HL-60 (cell line): ENCODE data around the gene FOXP1.

Source experiments
- DNase-seq, 2 experiments: peaks; one replicate each; pipeline ENCODE4 v3.0.0-alpha.2; 2010 to 2020; ENCODE audit warnings: low read depth in 1 of 2, low spot score in 1 of 2
- H3K27ac ChIP-seq: fragments of 250-450 bp; sonication (Bioruptor Pico); replicated peaks from 2 replicates; pipeline ENCODE4 v1.5.1; 2020; ENCODE audit warnings: mild to moderate bottlenecking, moderate library complexity
- H3K27me3 ChIP-seq: fragments of 250-450 bp; sonication (Bioruptor Pico); 2 replicates; pipeline ENCODE4 v1.5.1; 2021; ENCODE audit warnings: mild to moderate bottlenecking, moderate library complexity; ENCODE audit not compliant: insufficient read depth, poor library complexity, severe bottlenecking
- H3K4me3 ChIP-seq: replicated peaks from 2 replicates; pipeline ENCODE4 v1.5.1; 2011; ENCODE audit warnings: mild to moderate bottlenecking, control low read depth, low read length; ENCODE audit not compliant: insufficient read depth
- GABPA ChIP-seq: IDR thresholded peaks from 2 replicates; pipeline ENCODE4 v1.6.1; 2012; ENCODE audit warnings: low read depth
- POLR2AphosphoS5 ChIP-seq: IDR thresholded peaks from 2 replicates; pipeline ENCODE4 v1.6.1; 2012; ENCODE audit warnings: low read depth
- SPI1 ChIP-seq: IDR thresholded peaks from 2 replicates; pipeline ENCODE4 v1.6.1; 2012; ENCODE audit warnings: low read depth, mild to moderate bottlenecking, borderline replicate concordance
- TF ChIP-seq, protein P1 (sequence below): IDR thresholded peaks from one replicate; pipeline ENCODE4 v1.5.1; 2011; ENCODE audit warnings: low read length, control low read depth, inconsistent platforms; ENCODE audit not compliant: insufficient read depth
- TF ChIP-seq, protein P2 (sequence below): IDR thresholded peaks from 2 replicates; pipeline ENCODE4 v1.6.1; 2012; ENCODE audit warnings: low read depth; ENCODE audit not compliant: insufficient replicate concordance

FOXP1 gene

DNA sequence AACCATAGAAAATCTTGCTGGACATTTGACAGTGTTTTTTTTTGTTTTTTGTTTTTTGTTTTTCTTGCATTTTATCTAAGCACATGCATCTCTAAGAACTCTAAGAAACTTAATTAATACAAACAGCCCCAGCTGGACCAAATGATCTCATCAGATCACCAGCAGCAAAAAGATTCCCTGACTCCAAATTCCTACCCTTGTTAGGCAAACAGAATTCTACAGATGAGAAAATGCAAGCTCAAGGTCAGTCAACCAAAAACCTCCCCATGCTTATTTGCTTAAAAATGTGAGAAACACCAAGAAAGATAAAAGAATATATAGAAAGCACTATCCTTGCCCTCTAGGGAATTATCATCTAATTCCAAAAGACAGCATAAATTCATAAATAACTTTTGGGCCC lies 65.4 kb downstream of the FOXP1 start:
- TF ChIP-seq, protein P1, sequence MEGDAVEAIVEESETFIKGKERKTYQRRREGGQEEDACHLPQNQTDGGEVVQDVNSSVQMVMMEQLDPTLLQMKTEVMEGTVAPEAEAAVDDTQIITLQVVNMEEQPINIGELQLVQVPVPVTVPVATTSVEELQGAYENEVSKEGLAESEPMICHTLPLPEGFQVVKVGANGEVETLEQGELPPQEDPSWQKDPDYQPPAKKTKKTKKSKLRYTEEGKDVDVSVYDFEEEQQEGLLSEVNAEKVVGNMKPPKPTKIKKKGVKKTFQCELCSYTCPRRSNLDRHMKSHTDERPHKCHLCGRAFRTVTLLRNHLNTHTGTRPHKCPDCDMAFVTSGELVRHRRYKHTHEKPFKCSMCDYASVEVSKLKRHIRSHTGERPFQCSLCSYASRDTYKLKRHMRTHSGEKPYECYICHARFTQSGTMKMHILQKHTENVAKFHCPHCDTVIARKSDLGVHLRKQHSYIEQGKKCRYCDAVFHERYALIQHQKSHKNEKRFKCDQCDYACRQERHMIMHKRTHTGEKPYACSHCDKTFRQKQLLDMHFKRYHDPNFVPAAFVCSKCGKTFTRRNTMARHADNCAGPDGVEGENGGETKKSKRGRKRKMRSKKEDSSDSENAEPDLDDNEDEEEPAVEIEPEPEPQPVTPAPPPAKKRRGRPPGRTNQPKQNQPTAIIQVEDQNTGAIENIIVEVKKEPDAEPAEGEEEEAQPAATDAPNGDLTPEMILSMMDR: no peak
- TF ChIP-seq, protein P2, sequence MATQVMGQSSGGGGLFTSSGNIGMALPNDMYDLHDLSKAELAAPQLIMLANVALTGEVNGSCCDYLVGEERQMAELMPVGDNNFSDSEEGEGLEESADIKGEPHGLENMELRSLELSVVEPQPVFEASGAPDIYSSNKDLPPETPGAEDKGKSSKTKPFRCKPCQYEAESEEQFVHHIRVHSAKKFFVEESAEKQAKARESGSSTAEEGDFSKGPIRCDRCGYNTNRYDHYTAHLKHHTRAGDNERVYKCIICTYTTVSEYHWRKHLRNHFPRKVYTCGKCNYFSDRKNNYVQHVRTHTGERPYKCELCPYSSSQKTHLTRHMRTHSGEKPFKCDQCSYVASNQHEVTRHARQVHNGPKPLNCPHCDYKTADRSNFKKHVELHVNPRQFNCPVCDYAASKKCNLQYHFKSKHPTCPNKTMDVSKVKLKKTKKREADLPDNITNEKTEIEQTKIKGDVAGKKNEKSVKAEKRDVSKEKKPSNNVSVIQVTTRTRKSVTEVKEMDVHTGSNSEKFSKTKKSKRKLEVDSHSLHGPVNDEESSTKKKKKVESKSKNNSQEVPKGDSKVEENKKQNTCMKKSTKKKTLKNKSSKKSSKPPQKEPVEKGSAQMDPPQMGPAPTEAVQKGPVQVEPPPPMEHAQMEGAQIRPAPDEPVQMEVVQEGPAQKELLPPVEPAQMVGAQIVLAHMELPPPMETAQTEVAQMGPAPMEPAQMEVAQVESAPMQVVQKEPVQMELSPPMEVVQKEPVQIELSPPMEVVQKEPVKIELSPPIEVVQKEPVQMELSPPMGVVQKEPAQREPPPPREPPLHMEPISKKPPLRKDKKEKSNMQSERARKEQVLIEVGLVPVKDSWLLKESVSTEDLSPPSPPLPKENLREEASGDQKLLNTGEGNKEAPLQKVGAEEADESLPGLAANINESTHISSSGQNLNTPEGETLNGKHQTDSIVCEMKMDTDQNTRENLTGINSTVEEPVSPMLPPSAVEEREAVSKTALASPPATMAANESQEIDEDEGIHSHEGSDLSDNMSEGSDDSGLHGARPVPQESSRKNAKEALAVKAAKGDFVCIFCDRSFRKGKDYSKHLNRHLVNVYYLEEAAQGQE: no peak
- TF ChIP-seq GABPA (no peak), SPI1 (no peak), POLR2AphosphoS5 (no peak)
- DNase-seq: no peak
- Histone ChIP-seq H3K4me3 (no peak overlapping the region), H3K27ac (no peak overlapping the region), H3K27me3 (no peaks in the 10 kb centered on the region)

DNA sequence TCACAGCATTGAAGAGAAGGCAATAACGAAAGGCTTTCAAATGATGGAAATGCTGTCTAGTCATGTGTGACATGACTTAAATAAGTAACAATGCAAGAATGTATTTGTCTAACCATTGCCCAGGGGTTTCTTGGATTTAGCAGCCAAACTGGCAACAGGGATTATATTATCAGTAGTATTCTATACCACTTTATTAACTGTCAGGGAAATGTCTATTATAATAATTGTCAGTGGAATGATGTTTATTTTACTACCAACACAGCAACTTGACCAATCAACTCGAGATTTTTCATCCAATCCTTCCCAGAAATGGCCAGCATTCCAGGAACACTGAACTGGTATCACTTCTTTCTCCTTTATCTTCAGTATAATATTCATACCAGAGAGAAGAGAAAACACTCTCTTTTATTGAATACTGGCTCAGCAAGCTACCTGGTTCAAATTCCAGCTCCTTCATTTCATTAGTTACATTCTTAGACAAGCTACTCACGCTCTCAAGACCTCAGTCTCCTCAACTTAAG lies 66.2 kb downstream of the FOXP1 start:
- Histone ChIP-seq H3K27me3 (no peaks in the 10 kb centered on the region), H3K4me3 (no peak overlapping the region), H3K27ac (no peak overlapping the region)
- TF ChIP-seq, protein P2: no peak
- no peak for TF ChIP-seq GABPA
- TF ChIP-seq, protein P1: no peak
- TF ChIP-seq POLR2AphosphoS5: no peak
- DNase-seq: no peak

DNA sequence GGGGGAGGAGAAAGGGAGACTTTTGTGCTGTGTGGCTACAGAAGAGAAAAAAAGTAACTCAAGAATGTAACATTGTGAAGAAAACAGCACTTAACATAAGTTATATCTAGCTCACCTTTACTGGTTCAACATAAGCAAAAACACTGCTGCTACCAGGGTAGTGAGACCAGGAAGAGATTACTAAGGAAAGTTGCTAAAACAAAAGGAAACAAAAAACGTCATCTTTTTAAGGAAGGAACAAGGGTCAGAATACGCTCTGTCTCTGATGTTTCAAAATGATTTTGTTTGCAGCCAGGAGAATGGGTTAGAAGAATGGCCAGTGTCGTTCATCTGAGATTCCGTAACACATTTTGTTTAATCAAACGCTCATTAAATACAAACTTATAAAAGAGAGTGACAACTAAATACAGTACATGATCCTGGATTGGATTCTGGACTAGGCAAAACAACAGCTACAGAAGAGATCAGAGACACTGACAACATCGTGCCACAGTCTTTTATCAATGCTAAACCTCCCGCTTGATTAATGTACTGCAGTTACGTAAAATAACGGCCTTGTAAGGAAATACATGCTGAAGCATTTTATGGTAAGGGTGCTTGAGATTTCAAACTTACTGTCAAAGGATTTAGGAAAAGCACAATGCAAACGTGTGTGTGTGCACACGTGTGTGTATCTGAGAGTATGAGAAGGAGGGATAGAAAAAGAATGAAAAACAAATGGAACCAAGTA lies 67.7 kb downstream of the FOXP1 start:
- TF ChIP-seq, protein P1: no peak
- no peak for TF ChIP-seq POLR2AphosphoS5
- TF ChIP-seq, protein P2: no peak
- TF ChIP-seq GABPA: no peak
- TF ChIP-seq SPI1: no peak

More for the DNA sequence above, 67.7 kb downstream of the FOXP1 start:
- Histone ChIP-seq H3K27me3 (no peaks in the 10 kb centered on the region), H3K27ac (peak overlapping the region; percentile 65), H3K4me3 (no peak overlapping the region)
- peak in 1 of 2 experiments; percentile 21 for DNase-seq
